Ascending aorta (tissue), 2 donors: ENCODE data around the gene KAZALD1. TPM values are rescaled to one million over a fixed set of nuclear protein-coding genes. Genes with fewer than 3 reads are reported as not detected.

Source experiments
- DNase-seq, 2 donors: peaks; one replicate each; pipeline ENCODE4 v3.0.0-alpha.2; 2019; ENCODE audit warnings: low spot score in 2 of 2
- H3K27ac ChIP-seq, 2 donors: fragments of 200-600 bp; sonication (generic); one replicate each; pipeline ENCODE4 v1.5.1; 2016 to 2017; ENCODE audit warnings: mild to moderate bottlenecking in 1 of 2
- H3K27me3 ChIP-seq: fragments of 200-600 bp; sonication (generic); one replicate; pipeline ENCODE4 v1.5.1; 2017
- H3K36me3 ChIP-seq, 2 donors: fragments of 200-600 bp; sonication (generic); one replicate each; pipeline ENCODE4 v1.5.1; 2016
- H3K4me1 ChIP-seq, 2 donors: fragments of 200-600 bp; sonication (generic); one replicate each; pipeline ENCODE4 v1.5.1; 2016 to 2017; ENCODE audit warnings: mild to moderate bottlenecking in 1 of 2
- H3K4me3 ChIP-seq, 2 donors: fragments of 200-600 bp; sonication (generic); one replicate each; pipeline ENCODE4 v1.5.1; 2016 to 2017; ENCODE audit warnings: mild to moderate bottlenecking in 1 of 2
- H3K9me3 ChIP-seq, 2 donors: fragments of 200-600 bp; sonication (generic); one replicate each; pipeline ENCODE4 v1.5.1; 2016
- intact Hi-C: fragments of 100-400 bp; cut with DNase I; formaldehyde crosslinking; loops from one replicate; pipeline ENCODE4 v1.15.1; 2023
- total RNA-seq: library from RNA; depleted of rRNA; stranded (reverse); fragments of >200 nt; gene quantifications from one replicate; pipeline ENCODE4 v1.1.0, GENCODE V29; 2016
- TF ChIP-seq, protein P1 (sequence below), 3 experiments: fragments of 200-600 bp in 2 of 3; fragments of 450-650 bp in 1 of 3; sonication (generic) in 2 of 3; IDR thresholded peaks; one replicate each; pipeline ENCODE4 v1.5.1; 2016 to 2019; ENCODE audit warnings: antibody characterized with exemption in 3 of 3, mild to moderate bottlenecking in 1 of 3, moderate library complexity in 1 of 3

KAZALD1 gene
- total RNA-seq, 1 donor from 2014 or later, result 5.7 TPM

DNA sequence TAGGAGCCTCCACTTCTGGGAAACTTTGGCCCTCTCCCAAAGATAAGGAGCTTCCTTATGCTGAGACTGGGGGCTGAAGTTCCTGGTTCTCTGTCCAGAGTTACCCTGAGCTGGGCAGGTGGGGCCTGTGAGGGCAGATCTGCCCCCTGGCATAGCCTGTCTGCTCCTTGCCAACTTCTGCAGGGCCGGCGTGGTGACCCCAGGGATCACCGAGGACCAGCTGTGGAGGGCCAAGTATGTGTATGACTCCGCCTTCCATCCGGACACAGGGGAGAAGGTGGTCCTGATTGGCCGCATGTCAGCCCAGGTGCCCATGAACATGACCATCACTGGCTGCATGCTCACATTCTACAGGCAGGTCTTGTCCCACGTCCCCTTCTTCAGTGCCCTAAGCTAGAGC is 26.5 kb upstream of the KAZALD1 start:
- TF ChIP-seq, protein P1, sequence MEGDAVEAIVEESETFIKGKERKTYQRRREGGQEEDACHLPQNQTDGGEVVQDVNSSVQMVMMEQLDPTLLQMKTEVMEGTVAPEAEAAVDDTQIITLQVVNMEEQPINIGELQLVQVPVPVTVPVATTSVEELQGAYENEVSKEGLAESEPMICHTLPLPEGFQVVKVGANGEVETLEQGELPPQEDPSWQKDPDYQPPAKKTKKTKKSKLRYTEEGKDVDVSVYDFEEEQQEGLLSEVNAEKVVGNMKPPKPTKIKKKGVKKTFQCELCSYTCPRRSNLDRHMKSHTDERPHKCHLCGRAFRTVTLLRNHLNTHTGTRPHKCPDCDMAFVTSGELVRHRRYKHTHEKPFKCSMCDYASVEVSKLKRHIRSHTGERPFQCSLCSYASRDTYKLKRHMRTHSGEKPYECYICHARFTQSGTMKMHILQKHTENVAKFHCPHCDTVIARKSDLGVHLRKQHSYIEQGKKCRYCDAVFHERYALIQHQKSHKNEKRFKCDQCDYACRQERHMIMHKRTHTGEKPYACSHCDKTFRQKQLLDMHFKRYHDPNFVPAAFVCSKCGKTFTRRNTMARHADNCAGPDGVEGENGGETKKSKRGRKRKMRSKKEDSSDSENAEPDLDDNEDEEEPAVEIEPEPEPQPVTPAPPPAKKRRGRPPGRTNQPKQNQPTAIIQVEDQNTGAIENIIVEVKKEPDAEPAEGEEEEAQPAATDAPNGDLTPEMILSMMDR (IDR thresholded peaks at IDR 0.05), result no peak
- DNase-seq, result no peak
- Histone ChIP-seq H3K9me3 (no peaks in the 10 kb centered on the region), H3K4me3 (no peak overlapping the region), H3K27ac (no peak overlapping the region), H3K27me3 (no peaks in the 10 kb centered on the region), H3K4me1 (peaks cover 20 to 28% of the 10 kb centered on the region in 2 donors), H3K36me3 (peaks cover 49 to 61% of the 10 kb centered on the region in 2 donors)
- intact Hi-C loops, result loop anchor here (10.0 kb wide), 1 partner anchor 121 kb away; the partner anchor contains the start of gene SLF2

DNA sequence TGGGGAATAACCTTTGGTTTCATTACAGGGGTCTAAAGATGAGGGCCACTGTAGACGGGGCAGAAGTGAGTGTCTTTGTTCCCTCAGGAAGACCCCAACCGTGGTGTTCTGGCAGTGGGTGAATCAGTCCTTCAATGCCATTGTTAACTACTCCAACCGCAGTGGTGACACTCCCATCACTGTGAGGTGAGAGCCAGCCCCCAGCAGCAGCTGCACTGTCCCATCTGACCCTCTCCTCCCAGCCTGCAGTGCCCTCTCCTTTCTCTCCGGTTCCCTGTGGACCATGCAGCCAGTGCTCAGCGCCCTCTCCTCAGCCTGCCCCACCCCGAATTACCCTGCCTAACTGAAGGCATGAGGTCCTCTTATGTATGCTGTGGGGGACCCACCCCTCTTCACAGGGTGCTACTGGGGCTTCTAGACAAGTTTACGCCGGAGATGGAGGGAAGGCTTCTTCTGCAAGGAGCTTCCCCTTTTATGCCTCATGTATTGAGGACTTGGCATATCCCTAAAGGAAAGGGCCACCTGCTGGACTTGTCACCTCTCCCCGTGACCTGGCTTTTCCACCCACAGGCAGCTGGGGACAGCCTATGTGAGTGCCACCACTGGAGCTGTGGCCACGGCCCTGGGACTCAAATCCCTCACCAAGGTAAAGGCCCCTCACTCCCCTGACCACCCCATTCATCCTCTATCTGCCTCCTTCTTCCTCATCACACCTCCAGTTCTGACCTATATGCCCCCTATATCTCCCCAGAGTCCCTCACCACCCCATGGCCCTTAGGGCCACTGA is 25.7 kb upstream of the KAZALD1 start:
- Histone ChIP-seq H3K36me3 (peaks cover 49 to 62% of the 10 kb centered on the region in 2 donors), H3K27me3 (no peaks in the 10 kb centered on the region), H3K27ac (no peak overlapping the region), H3K9me3 (no peaks in the 10 kb centered on the region), H3K4me1 (peaks cover 13 to 22% of the 10 kb centered on the region in 2 donors), H3K4me3 (no peak overlapping the region)
- intact Hi-C loops, result loop anchor here (10.0 kb wide), 1 partner anchor 121 kb away; the partner anchor contains the start of gene SLF2
- TF ChIP-seq, protein P1 (IDR thresholded peaks at IDR 0.05), result no peak
- no peak for DNase-seq

DNA sequence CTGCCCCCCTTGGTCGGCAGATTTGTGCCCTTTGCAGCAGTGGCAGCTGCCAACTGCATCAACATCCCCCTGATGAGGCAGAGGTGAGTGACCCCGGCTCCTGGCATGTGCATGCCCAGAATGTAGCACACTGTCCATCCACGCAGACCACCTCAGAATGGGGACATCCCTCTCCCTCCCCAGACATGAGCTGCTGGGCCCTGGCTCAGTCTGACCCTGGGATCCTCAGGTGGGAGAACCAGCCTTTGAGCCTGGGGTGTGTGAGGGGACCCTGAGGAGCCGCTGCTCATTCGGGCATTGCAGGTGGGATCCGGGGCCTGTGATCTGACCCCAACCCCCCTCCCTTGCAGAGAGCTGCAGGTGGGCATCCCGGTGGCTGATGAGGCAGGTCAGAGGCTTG is 25.1 kb upstream of the KAZALD1 start:
- TF ChIP-seq, protein P1 (IDR thresholded peaks at IDR 0.05), result no peak
- no peaks in the 10 kb centered on the region for H3K27me3 ChIP-seq
- no peak for DNase-seq
- intact Hi-C loops, result loop anchor here (10.0 kb wide), 1 partner anchor 122 kb away; the partner anchor contains the start of gene SLF2
- no peaks in the 10 kb centered on the region for H3K9me3 ChIP-seq
- H3K27ac ChIP-seq, result no peak overlapping the region
- peaks cover 49 to 62% of the 10 kb centered on the region in 2 donors for H3K36me3 ChIP-seq
- H3K4me1 ChIP-seq, result peaks cover 13 to 26% of the 10 kb centered on the region in 2 donors
- no peak overlapping the region for H3K4me3 ChIP-seq

- no peaks in the 10 kb centered on the region for H3K27me3 ChIP-seq
- intact Hi-C loops, result loop anchor here (10.0 kb wide), 1 partner anchor 124 kb away; the partner anchor contains the start of gene SLF2
- peaks cover 6 to 31% of the 10 kb centered on the region in 2 donors for H3K4me1 ChIP-seq
- TF ChIP-seq, protein P1 (IDR thresholded peaks at IDR 0.05), result no peak
- no peak overlapping the region for H3K27ac ChIP-seq
- no peaks in the 10 kb centered on the region for H3K9me3 ChIP-seq
- no peak overlapping the region for H3K4me3 ChIP-seq
- DNase-seq, result no peak
- H3K36me3 ChIP-seq, result peaks cover 49 to 62% of the 10 kb centered on the region in 2 donors
These were observed 23.3 kb upstream of the KAZALD1 start for GRCh38 chr10:101038484-101038883.

DNA sequence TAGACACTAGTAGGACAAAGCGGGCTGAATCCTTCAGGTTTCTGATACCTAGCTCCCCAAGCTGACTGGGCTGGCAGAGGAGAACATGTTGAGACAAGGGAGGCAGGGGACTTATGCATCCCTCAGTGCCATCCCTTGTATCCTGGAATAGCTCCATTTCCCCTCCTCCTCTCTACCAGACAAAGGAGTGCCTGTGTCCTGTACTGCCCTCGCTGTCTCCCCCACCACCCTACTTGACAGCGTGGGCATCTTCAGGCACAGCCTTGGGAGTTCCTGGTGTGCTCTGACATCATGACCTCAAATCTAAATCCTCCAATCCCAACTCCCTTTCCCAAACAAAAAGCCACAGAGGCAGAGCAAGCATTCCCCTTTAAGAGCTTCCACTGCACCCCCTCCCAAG is 21.7 kb upstream of the KAZALD1 start:
- TF ChIP-seq, protein P1 (IDR thresholded peaks at IDR 0.05), result no peak
- Histone ChIP-seq H3K36me3 (peaks cover 42 to 53% of the 10 kb centered on the region in 2 donors), H3K27me3 (no peaks in the 10 kb centered on the region), H3K9me3 (no peaks in the 10 kb centered on the region), H3K27ac (no peak overlapping the region), H3K4me3 (no peak overlapping the region), H3K4me1 (peaks cover 0 to 19% of the 10 kb centered on the region in 2 donors)
- intact Hi-C loops, result no loop called here
- DNase-seq, result no peak
